GM19099 (cell line): ENCODE measurements around the gene CACNA2D3.

ENCODE experiments used
- POLR2A ChIP-seq: IDR thresholded peaks from 3 replicates; pipeline ENCODE4 v1.6.1; 2011; ENCODE audit warnings: low read depth; ENCODE audit not compliant: insufficient read length; ENCODE audit errors: extremely low read depth

CACNA2D3 gene

GRCh38 chr3:54299169-54299935 is 177.0 kb downstream of the CACNA2D3 start:
- TF ChIP-seq POLR2A = no peak

DNA sequence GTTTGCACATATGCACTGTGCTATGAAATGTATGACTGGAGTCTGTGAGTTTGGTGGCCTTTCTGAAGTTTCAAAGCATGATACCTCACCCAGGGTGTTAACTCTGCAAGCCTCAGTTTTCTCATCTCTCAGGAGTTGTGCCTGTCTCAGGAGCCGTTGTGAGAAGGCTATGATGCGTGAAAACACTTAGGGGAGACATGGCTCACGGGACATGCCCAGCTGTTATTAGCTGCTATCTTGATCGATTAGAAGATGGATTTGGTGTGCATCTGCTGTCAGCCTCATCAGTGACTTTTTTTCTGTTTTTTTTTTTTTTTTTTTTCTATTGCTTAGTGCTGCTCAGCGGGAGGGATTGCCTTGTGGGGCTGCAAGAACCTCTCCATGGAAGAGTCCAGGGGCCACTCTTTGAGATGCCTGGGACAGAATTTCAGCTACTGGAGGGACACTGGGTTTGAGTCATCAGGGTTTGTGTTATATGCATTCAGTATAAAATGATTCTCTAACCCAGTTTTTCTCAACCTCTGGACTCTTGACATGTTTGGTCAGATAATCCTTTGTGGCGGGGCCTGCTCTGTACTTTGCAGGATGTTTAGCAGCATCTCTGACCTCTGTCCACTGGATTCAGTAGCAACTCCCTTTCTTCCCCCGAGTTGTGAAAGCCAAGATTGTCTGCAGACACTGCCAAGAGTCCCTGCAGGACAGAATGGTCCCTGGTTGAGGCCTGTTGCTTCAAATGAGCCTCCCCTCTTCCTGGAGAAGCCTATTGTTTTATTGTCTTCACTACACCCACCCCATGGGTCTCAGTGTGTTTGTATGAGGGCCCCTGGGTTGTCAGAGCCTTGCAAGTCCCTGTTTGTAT is 181.4 kb downstream of the CACNA2D3 start:
- no peak for TF ChIP-seq POLR2A

DNA sequence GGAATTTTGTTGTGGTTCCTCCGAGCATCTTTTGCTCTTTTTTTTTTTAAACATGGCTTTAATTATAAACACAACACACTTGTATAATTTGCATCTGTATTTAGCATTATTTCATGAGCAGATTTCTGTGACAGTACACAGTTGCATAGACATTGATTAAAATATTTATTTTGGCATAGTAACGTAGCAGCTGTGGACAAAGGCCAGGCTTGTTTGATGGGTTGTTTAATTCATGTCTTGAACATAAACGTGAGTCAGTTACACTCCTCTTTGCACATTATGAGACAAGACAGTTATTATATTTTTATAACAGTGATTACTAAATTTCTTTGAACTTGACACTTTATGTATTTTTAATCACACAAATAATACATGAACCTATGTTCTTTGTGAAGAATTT is 182.5 kb downstream of the CACNA2D3 start:
- no peak for TF ChIP-seq POLR2A

DNA sequence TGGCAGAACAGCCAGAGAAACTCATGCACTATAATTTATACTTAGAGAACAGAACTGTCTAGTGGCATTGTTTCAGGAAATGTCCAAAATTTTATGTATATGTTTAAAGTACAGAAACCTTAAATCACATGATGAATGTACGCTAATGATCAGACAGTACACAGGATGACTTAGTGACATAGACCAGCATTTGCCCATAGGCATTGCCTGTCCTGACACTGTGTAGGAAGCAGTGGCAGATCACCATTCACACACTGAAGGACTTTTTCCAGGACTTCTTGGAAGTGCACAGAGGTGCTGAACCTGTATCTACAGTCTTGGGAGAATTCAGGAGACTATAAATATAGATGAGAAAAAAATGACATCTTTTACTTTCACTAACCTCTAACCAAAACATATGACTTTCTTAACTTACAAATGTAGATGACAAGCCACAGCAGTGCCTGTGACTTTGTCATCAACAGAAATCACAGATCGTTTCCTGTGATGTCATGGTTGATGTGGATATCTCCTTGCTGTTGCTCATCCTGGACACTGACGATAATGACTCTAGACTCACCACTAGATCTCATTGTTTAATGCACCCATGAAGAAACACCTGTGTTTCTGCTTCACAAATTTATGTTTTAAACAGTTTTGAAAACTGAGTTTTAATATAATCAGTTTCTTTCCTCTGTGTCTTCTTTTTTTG is 183.2 kb downstream of the CACNA2D3 start:
- TF ChIP-seq POLR2A = no peak

DNA sequence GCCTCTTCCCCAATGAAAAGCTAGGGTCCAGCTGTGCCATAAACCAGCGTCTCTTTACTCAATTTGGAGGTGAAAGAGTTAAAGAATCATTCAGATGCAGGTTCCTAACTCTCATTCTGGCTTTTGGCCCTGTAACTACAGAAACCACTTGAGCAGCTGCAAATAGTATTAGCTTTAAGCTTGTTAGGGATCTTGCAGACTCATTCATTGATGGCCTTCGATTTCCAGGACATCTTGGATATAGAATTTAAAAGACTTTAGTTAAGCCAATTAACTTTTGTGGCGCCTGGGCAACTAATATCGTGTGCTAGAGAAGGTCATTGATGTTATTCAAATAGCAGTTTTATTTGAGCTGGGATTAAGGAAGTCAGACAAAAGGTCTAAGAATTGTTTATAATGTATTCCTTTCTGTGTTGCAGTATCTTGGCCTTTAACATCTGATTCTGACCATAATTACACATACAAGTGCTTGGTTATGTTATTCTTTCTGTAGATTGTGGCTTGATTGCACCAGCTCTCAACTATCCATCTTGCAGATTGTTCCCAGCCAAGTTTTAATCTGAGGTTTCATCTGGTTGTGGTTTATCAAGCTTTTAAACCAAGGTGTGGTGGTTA is 185.3 kb downstream of the CACNA2D3 start:
- no peak for TF ChIP-seq POLR2A

GRCh38 chr3:54309601-54310000 is 187.2 kb downstream of the CACNA2D3 start:
- no peak for TF ChIP-seq POLR2A

DNA sequence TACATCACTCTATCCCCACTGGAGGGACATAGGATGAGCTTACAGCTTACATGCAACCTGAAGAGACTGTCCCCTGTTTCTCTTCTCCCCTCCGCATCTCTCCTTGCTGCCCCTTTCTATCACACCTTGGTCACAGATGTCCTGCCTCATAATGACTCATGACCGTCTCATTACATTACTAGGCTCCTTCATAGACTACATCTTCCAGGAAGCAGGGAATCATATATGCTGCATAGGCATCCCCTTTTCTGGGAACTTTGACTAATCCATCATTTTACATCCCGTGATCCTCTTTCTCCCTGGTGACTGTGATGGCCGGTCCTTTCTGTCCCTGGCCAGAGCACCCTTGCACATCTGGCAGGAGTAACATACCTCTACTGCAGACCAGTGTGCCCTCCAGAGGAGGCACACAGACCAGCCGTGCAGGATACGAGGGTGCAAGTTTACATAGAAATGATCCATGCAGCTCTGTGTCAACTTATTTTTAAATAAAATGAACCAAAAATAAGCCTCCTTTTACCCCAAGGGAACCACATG is 188.9 kb downstream of the CACNA2D3 start:
- TF ChIP-seq POLR2A = no peak

DNA sequence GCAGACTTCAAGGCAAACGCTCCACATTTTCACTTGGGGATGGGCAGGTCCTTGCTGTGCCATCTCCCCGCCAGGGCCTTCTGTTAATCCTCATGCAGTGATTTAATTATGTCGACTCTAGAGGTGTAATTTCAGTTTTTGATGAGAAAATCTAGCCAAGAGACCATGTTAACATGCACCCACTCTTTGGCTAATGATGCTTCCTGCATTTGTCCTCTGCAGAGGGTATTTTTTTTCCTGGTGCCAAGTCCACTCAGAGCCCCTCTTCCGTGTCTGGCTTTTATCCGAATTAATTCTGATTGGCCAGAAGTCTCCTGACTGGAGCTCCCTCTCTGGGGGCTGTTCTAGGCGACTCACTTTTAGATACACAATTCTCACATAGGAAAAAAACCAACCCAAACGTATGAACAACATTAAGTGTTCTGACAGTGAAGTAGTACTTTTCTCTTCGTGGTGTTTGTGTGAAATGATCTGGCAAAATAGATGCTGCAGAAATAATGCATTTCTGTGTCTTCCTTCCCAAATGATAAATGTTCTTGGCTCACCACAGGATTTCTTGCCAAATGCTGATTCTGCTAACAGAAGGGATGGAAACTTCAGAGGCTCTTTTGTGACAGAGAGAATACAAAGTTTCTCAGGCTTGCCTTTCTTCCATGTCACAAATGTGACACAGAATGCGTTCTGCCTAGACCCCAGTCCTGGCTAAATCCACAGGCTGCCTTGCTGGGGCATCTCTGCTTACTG is 190.0 kb downstream of the CACNA2D3 start:
- no peak for TF ChIP-seq POLR2A

- TF ChIP-seq POLR2A = no peak
These were observed 191.1 kb downstream of the CACNA2D3 start for GRCh38 chr3:54313418-54313817.

DNA sequence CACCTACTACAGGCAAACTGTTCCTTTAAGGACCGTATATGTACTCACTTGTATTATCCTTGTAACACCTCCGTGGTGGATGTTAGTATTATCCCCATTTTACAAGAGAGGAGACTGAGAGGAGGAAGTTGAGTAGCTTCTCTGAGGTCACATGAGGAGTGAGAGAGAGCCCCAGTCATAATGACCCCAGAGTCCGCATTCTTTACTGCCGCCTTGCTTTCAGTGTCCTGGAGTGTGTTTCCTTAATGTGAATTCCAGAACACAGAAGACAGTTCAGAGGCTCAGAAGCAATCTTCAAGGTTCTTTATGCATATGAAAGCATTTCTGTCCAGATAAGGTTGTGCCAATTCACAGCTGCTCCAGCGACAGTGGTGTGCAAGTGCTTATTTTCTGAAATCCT is 199.2 kb downstream of the CACNA2D3 start:
- TF ChIP-seq POLR2A = no peak

GRCh38 chr3:54322354-54322753 is 200.0 kb downstream of the CACNA2D3 start:
- TF ChIP-seq POLR2A = no peak

- TF ChIP-seq POLR2A = no peak
These were observed 201.8 kb downstream of the CACNA2D3 start for GRCh38 chr3:54324103-54324502.

DNA sequence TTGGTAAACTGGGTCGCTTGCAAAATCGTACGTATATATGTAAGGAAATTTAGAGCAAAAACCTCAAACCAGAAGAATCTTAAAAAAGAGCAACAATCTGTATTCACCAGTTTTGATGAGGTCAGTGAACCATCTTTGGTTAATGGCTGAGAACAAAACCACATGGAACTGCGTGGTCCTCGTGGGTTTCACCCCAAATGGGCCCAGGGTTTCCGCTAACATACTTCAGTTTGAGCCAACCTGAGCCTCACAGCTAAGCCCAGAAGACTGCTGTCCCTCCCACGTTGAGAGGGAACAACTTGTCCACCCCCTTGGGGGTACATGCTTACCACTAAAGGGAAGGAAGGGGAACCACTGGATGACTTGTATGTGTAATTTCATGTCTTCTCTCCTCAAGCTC is 204.6 kb downstream of the CACNA2D3 start:
- no peak for TF ChIP-seq POLR2A

- TF ChIP-seq POLR2A = no peak
These were observed 209.0 kb downstream of the CACNA2D3 start for GRCh38 chr3:54331341-54331740.
